Measurements from ENCODE around the gene GDI1.

Gene GDI1

DNA sequence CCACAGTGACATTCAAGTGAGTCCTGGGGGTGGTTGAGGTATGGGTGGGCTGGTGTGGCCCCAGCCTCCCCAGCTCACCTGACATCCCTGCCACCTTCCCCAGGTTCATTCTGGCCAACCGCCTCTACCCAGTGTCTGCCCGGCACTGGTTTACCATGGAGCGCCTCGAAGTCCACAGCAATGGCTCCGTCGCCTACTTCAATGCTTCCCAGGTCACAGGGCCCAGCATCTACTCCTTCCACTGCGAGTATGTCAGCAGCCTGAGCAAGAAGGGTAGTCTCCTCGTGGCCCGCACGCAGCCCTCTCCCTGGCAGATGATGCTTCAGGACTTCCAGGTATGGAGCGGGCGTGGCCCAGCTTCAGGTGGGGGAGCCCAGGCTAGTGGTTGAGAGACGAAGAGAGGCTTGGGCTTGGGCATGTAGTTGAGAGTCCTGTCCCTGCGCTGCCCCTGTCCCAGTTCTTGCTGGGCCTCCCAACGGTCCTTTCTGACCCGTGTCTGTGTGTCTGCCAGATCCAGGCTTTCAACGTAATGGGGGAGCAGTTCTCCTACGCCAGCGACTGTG is 1.7 kb upstream of the GDI1 start:
- Histone ChIP-seq H3K36me3 (ENCODE audit: control insufficient read depth in 2 of 2, insufficient read depth in 1 of 2, low read length in 2 of 2) (peaks cover 7 to 78% of the 10 kb centered on the region in 2 experiments; a peak in 2 of 3 replicates), H3K4me3 (ENCODE audit: low read depth, low read length) (no peak overlapping the region), H3K9me3 (ENCODE audit: control insufficient read depth, insufficient read depth, low read depth, low read length) (no peaks in the 10 kb centered on the region), H3K27ac (ENCODE audit: extremely low read depth, low read depth, low read length) (no peak overlapping the region), H3K4me1 (ENCODE audit: control insufficient read depth, insufficient read depth, low read length) (no peaks in the 10 kb centered on the region)
- TF ChIP-seq KLF1 (tag by site-specific recombination; IDR thresholded peaks at IDR 0.05): no peak
- TF ChIP-seq ZNF48 (tag by site-specific recombination; IDR thresholded peaks at IDR 0.05): no peak
- TF ChIP-seq ZNF140 (tag by site-specific recombination; IDR thresholded peaks at IDR 0.05): no peak
- no peak for TF ChIP-seq ZNF558 (tag by site-specific recombination; IDR thresholded peaks at IDR 0.05)
- no peak for TF ChIP-seq ZNF433 (tag by site-specific recombination; IDR thresholded peaks at IDR 0.05; ENCODE audit: low read depth)
- no peak for TF ChIP-seq ZNF76 (tag by site-specific recombination; IDR thresholded peaks at IDR 0.05; ENCODE audit: borderline replicate concordance, low read depth)
- no peak for TF ChIP-seq HOXC10 (CRISPR knock-in tag; IDR thresholded peaks at IDR 0.05)
- no peak for TF ChIP-seq TSHZ1 (tag by site-specific recombination; IDR thresholded peaks at IDR 0.05; ENCODE audit: borderline replicate concordance)
- no peak for TF ChIP-seq ZNF169 (tag by site-specific recombination; IDR thresholded peaks at IDR 0.05)
- TF ChIP-seq ZNF280D (tag by site-specific recombination; IDR thresholded peaks at IDR 0.05): no peak
- no peak for TF ChIP-seq ZNF26 (tag by site-specific recombination; IDR thresholded peaks at IDR 0.05)
- ChIA-PET POLR2A (interaction anchor here (0.9 to 1.9 kb wide), 3 partner anchors 10 to 38 kb away, joined by 3 to 4 read pairs (median 3); partner anchors contain the start of gene RPL10), CTCF (interaction anchor here (0.6 kb wide), 1 partner anchor 466 kb away, joined by 3 read pairs; no protein-coding TSS in a partner anchor)

DNA sequence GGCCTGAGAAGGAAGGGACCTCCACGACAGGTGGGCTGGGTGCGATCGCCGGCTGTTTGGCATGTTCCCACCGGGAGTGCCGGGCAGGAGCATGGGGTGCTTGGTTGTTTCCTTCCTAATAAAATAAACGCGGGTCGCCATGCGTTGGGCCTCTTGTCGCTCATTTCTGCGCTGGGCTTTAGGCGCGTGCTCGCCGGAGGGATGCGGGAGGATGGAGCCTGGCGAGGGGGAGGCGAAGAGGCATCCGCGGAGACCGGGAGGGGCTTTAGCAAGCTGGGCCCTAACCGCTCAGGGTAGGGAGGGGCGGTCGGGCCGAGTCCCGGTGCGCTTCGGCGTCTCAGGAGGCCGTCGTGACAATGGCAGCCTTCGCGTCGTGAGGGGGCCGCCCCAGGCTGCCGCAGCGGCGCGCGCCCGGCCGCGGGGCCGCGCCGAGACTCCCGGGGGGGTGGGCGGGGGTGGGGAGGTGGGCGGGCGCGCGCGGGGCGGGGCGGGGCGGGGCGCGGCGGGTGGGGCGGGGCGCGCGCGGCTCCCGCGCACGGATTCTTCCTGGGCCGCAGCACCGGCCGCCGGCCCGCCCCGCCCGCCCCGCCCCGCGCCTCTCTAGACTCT is 476 bp upstream of the GDI1 start:
- Histone ChIP-seq H3K9me3 (ENCODE audit: control insufficient read depth, insufficient read depth, low read depth, low read length) (no peaks in the 10 kb centered on the region), H3K36me3 (ENCODE audit: control insufficient read depth in 2 of 2, insufficient read depth in 1 of 2, low read length in 2 of 2) (peaks cover 7 to 84% of the 10 kb centered on the region in 2 experiments; a peak in 2 of 3 replicates), H3K27ac (ENCODE audit: extremely low read depth, low read depth, low read length) (peak overlapping the region; percentile 95), H3K4me3 (ENCODE audit: low read depth, low read length) (peak overlapping the region; percentile 69), H3K4me1 (ENCODE audit: control insufficient read depth, insufficient read depth, low read length) (no peaks in the 10 kb centered on the region)
- ChIA-PET CTCF (no interaction called here), POLR2A (interaction anchor here (0.9 to 1.9 kb wide), 2 partner anchors 9 to 39 kb away, joined by 3 to 4 read pairs; partner anchors contain the start of gene RPL10)
- TF ChIP-seq ZNF324 (tag by site-specific recombination; IDR thresholded peaks at IDR 0.05) (no peak), PATZ1 (tag by site-specific recombination; IDR thresholded peaks at IDR 0.05) (peak; percentile 18; the same call in 1 of the 2 replicates), SCRT1 (tag by site-specific recombination; IDR thresholded peaks at IDR 0.05; ENCODE audit: borderline replicate concordance) (peak; percentile 76; the same call in 1 of the 2 replicates), YY1 (tag by site-specific recombination; IDR thresholded peaks at IDR 0.05) (no peak; the same call in 1 of the 2 replicates), ZNF530 (tag by site-specific recombination; IDR thresholded peaks at IDR 0.05; ENCODE audit: low read depth) (no peak), ZNF404 (tag by site-specific recombination; IDR thresholded peaks at IDR 0.05) (no peak)
- TF ChIP-seq, protein P1, sequence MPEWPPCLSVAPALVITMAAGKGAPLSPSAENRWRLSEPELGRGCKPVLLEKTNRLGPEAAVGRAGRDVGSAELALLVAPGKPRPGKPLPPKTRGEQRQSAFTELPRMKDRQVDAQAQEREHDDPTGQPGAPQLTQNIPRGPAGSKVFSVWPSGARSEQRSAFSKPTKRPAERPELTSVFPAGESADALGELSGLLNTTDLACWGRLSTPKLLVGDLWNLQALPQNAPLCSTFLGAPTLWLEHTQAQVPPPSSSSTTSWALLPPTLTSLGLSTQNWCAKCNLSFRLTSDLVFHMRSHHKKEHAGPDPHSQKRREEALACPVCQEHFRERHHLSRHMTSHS (tag by site-specific recombination; IDR thresholded peaks at IDR 0.05): no peak
- TF ChIP-seq, protein P2, sequence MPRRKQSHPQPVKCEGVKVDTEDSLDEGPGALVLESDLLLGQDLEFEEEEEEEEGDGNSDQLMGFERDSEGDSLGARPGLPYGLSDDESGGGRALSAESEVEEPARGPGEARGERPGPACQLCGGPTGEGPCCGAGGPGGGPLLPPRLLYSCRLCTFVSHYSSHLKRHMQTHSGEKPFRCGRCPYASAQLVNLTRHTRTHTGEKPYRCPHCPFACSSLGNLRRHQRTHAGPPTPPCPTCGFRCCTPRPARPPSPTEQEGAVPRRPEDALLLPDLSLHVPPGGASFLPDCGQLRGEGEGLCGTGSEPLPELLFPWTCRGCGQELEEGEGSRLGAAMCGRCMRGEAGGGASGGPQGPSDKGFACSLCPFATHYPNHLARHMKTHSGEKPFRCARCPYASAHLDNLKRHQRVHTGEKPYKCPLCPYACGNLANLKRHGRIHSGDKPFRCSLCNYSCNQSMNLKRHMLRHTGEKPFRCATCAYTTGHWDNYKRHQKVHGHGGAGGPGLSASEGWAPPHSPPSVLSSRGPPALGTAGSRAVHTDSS (tag by site-specific recombination; IDR thresholded peaks at IDR 0.05): no peak

Measured in HEK293 (cell line).